K562 (cell line): ENCODE measurements around the gene RPS8. TPM values are rescaled to one million over a fixed set of nuclear protein-coding genes. Genes with fewer than 3 reads are reported as not detected.

ENCODE experiments used
- CBX1 ChIP-seq: sonication (generic); IDR thresholded peaks from 2 replicates; pipeline ENCODE4 v1.6.1; 2016; ENCODE audit warnings: antibody characterized with exemption, low read depth, mild to moderate bottlenecking
- CC2D1A ChIP-seq: fragments of 450-650 bp; IDR thresholded peaks from 2 replicates; pipeline ENCODE4 v1.6.1; 2017; ENCODE audit warnings: mild to moderate bottlenecking
- CREBBP ChIP-seq: IDR thresholded peaks from one replicate; pipeline ENCODE4 v1.6.1; 2012; ENCODE audit warnings: low read depth, mild to moderate bottlenecking, control low read depth, inconsistent platforms, low read length
- FOS ChIP-seq: IDR thresholded peaks from 3 replicates; pipeline ENCODE4 v1.6.1; 2011; ENCODE audit not compliant: insufficient read length; ENCODE audit errors: extremely low read depth
- HEY1 ChIP-seq: fragments of 250-450 bp; sonication (Bioruptor Pico); IDR thresholded peaks from 2 replicates; pipeline ENCODE4 v1.5.0; 2020; ENCODE audit warnings: mild to moderate bottlenecking, moderate library complexity, borderline replicate concordance
- HOXB6 ChIP-seq: fragments of 250-450 bp; sonication (Bioruptor Pico); IDR thresholded peaks from 2 replicates; pipeline ENCODE4 v1.5.1; 2022; ENCODE audit warnings: mild to moderate bottlenecking, borderline replicate concordance
- LARP7 ChIP-seq: fragments of 450-650 bp; IDR thresholded peaks from 2 replicates; pipeline ENCODE4 v1.6.1; 2016
- NFE2L1 ChIP-seq: fragments of 450-650 bp; IDR thresholded peaks from 2 replicates; pipeline ENCODE4 v1.6.1; 2016; ENCODE audit warnings: missing genetic modification characterization, low read depth, mild to moderate bottlenecking, missing compliant biosample characterization, moderate library complexity, borderline replicate concordance
- NFXL1 ChIP-seq: fragments of 450-650 bp; formaldehyde crosslinking; IDR thresholded peaks from 2 replicates; pipeline ENCODE4 v1.4.0; 2021; ENCODE audit warnings: mild to moderate bottlenecking
- SAP30 ChIP-seq: fragments of 200-600 bp; sonication (generic); IDR thresholded peaks from 2 replicates; pipeline ENCODE4 v1.6.1; 2012; ENCODE audit warnings: borderline replicate concordance, low read depth, mild to moderate bottlenecking, moderate library complexity, low read length, control low read depth, inconsistent platforms; ENCODE audit not compliant: insufficient read depth, poor library complexity, severe bottlenecking
- SNRNP70 ChIP-seq: fragments of 200-400 bp; formaldehyde crosslinking; optimal IDR thresholded peaks from 2 replicates; pipeline ENCODE3; 2017; ENCODE audit warnings: low read depth, low read length
- TARDBP ChIP-seq: fragments of 450-650 bp; IDR thresholded peaks from 2 replicates; pipeline ENCODE4 v1.6.1; 2016
- WHSC1 ChIP-seq: IDR thresholded peaks from one replicate; pipeline ENCODE4 v1.6.1; 2012; ENCODE audit warnings: low read length, control low read depth, inconsistent platforms
- ZNF12 ChIP-seq: sonication (generic); formaldehyde crosslinking; IDR thresholded peaks from 2 replicates; pipeline ENCODE4 v1.4.0; 2020; ENCODE audit warnings: mild to moderate bottlenecking, missing genetic modification reagents
- ZNF133 ChIP-seq: fragments of 250-450 bp; sonication (Bioruptor Pico); IDR thresholded peaks from 2 replicates; pipeline ENCODE4 v1.4.0; 2020; ENCODE audit warnings: mild to moderate bottlenecking
- ZNF274 ChIP-seq: IDR thresholded peaks from 2 replicates; pipeline ENCODE4 v1.6.1; 2011; ENCODE audit warnings: low read depth, mild to moderate bottlenecking, low read length, moderate library complexity, borderline replicate concordance
- ZNF561 ChIP-seq: fragments of 450-650 bp; formaldehyde crosslinking; conservative IDR thresholded peaks from 2 replicates; pipeline ENCODE4 v1.4.0; 2020; ENCODE audit warnings: mild to moderate bottlenecking, moderate library complexity
- ZNF707 ChIP-seq: fragments of 250-450 bp; sonication (Bioruptor Pico); conservative IDR thresholded peaks from 2 replicates; pipeline ENCODE4 v1.8.0; 2022; ENCODE audit warnings: inconsistent platforms, mild to moderate bottlenecking, moderate library complexity
- polyA plus RNA-seq, 8 experiments: library from polyadenylated mRNA; depleted of rRNA in 4 of 8; stranded (reverse) in 5 of 8; unstranded in 3 of 8; fragments of >200 nt; fragmentation: Nextera tagmentation in 2 of 8; fragmentation: Illumina TruSeq in 1 of 8; extraction: Ambion mirVana in 2 of 8; extraction: Trizol in 1 of 8; gene quantifications; 2 replicates each; pipeline versions ENCODE4 v1.2.1 to v1.2.3, GENCODE V29; 2011 to 2014; ENCODE audit warnings: inconsistent platforms in 1 of 8, missing spikeins in 1 of 8
- total RNA-seq, 7 experiments: library from RNA; depleted of rRNA in 6 of 7; stranded (reverse); fragments of >200 nt in 6 of 7; fragmentation: Illumina TruSeq in 2 of 7; extraction: Trizol in 2 of 7; gene quantifications; 2 replicates each; pipeline versions ENCODE4 v1.2.1 to v1.2.3, GENCODE V29; 2011 to 2021; ENCODE audit warnings: low replicate concordance in 1 of 7
- TF ChIP-seq, protein P1 (sequence below): fragments of 250-450 bp; sonication (Bioruptor Pico); IDR thresholded peaks from 2 replicates; pipeline ENCODE4 v1.8.0; 2022; ENCODE audit warnings: inconsistent platforms
- TF ChIP-seq, protein P2 (sequence below): sonication (generic); formaldehyde crosslinking; IDR thresholded peaks from 2 replicates; pipeline ENCODE4 v1.8.1; 2023; ENCODE audit warnings: mild to moderate bottlenecking, missing genetic modification reagents, moderate library complexity
- TF ChIP-seq, protein P3 (sequence below): sonication (generic); IDR thresholded peaks from 2 replicates; pipeline ENCODE4 v1.6.1; 2016
- TF ChIP-seq, protein P4 (sequence below): sonication (generic); formaldehyde crosslinking; IDR thresholded peaks from 2 replicates; pipeline ENCODE4 v1.8.0; 2022; ENCODE audit warnings: mild to moderate bottlenecking, low read depth, missing genetic modification reagents

Gene RPS8
- total and polyA plus RNA-seq, 9 of the 15 experiments (the other 6 are each of a cell fraction or from before 2014, with no cell fraction given) = 2,431 to 4,168 (median 3,109) TPM

DNA sequence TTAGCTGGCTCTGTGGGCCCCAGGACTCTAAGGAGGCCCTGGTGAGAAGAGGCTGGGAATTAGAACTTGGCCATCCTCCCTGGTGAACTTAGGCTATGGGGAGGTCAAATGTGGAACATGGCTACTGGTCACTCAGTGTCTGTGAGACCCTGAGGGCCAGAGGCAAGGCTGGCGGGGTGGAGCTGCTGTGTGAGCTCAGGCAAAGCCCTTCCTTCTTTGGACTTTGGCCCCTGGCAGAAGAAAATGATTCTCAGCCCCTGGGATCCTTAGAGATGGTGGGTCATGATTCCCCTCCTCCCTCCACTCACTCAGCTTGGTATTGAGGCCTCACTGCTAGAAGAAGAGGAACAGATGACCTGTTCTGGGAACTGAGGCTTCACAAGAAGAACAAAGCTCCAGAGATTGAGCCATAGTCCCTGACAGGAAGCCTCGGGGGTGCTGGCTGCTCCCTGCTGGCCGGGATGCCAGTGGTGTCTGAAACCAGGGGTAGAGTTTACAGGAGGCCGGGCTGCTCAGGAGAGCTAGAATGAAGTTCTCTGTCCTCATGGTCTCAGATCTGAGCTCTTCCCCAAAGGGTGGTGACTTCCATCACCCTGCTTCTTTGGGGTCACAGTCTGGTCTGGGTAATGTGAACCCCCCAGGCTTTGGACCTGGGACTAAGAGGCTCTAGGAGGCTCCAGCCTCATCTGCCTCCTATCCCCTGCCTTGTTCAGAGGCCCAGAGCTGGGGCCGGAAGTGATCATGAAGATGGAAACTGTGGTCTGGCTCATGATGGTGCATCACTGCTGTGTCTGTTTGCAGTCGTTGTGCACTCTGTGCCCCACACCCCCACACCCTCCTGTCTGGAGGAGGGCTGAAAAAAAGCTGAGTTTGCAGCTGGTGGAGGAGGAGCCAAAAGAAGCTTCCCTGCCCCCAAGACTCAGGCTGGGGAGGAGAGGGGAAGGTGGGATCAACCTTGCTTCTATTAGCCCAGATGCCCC is 33.9 kb downstream of the RPS8 start (continued):
- TF ChIP-seq, protein P1, sequence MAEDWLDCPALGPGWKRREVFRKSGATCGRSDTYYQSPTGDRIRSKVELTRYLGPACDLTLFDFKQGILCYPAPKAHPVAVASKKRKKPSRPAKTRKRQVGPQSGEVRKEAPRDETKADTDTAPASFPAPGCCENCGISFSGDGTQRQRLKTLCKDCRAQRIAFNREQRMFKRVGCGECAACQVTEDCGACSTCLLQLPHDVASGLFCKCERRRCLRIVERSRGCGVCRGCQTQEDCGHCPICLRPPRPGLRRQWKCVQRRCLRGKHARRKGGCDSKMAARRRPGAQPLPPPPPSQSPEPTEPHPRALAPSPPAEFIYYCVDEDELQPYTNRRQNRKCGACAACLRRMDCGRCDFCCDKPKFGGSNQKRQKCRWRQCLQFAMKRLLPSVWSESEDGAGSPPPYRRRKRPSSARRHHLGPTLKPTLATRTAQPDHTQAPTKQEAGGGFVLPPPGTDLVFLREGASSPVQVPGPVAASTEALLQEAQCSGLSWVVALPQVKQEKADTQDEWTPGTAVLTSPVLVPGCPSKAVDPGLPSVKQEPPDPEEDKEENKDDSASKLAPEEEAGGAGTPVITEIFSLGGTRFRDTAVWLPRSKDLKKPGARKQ = no peak
- TF ChIP-seq ZNF12 (CRISPR knock-in tag) (no peak), CC2D1A (no peak), HOXB6 (CRISPR knock-in tag) (no peak), CBX1 (no peak), WHSC1 (peak; percentile 24), LARP7 (no peak), SAP30 (no peak), ZNF561 (CRISPR knock-in tag) (no peak), TARDBP (no peak), SNRNP70 (no peak), CREBBP (no peak), NFE2L1 (tag) (no peak), NFXL1 (CRISPR knock-in tag) (no peak), ZNF133 (CRISPR knock-in tag) (no peak), FOS (no peak), HEY1 (CRISPR knock-in tag) (no peak), ZNF274 (no peak), ZNF707 (CRISPR knock-in tag) (no peak)
- TF ChIP-seq, protein P2, sequence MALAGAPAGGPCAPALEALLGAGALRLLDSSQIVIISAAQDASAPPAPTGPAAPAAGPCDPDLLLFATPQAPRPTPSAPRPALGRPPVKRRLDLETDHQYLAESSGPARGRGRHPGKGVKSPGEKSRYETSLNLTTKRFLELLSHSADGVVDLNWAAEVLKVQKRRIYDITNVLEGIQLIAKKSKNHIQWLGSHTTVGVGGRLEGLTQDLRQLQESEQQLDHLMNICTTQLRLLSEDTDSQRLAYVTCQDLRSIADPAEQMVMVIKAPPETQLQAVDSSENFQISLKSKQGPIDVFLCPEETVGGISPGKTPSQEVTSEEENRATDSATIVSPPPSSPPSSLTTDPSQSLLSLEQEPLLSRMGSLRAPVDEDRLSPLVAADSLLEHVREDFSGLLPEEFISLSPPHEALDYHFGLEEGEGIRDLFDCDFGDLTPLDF = no peak
- TF ChIP-seq, protein P3, sequence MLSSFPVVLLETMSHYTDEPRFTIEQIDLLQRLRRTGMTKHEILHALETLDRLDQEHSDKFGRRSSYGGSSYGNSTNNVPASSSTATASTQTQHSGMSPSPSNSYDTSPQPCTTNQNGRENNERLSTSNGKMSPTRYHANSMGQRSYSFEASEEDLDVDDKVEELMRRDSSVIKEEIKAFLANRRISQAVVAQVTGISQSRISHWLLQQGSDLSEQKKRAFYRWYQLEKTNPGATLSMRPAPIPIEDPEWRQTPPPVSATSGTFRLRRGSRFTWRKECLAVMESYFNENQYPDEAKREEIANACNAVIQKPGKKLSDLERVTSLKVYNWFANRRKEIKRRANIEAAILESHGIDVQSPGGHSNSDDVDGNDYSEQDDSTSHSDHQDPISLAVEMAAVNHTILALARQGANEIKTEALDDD = no peak
- TF ChIP-seq, protein P4, sequence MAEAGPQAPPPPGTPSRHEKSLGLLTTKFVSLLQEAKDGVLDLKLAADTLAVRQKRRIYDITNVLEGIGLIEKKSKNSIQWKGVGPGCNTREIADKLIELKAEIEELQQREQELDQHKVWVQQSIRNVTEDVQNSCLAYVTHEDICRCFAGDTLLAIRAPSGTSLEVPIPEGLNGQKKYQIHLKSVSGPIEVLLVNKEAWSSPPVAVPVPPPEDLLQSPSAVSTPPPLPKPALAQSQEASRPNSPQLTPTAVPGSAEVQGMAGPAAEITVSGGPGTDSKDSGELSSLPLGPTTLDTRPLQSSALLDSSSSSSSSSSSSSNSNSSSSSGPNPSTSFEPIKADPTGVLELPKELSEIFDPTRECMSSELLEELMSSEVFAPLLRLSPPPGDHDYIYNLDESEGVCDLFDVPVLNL (CRISPR knock-in tag) = no peak
